Gastrocnemius medialis (tissue), 4 donors: ENCODE measurements around the gene ME3.

Source experiments
- POLR2A ChIP-seq, 2 donors: fragments of 450-650 bp; IDR thresholded peaks; one replicate each; pipeline ENCODE4 v1.6.1; 2017; ENCODE audit warnings: antibody characterized with exemption in 2 of 2, mild to moderate bottlenecking in 2 of 2, moderate library complexity in 2 of 2
- TF ChIP-seq, protein P1 (sequence below), 5 experiments: fragments of 450-650 bp in 3 of 5; fragments of 200-600 bp in 2 of 5; sonication (generic) in 2 of 5; IDR thresholded peaks in 4 of 5; conservative IDR thresholded peaks in 1 of 5; 1 replicate in 4 of 5; 2 replicates in 1 of 5; pipeline ENCODE4 v1.5.1; 2016 to 2019; ENCODE audit warnings: antibody characterized with exemption in 5 of 5, mild to moderate bottlenecking in 3 of 5, moderate library complexity in 3 of 5

GRCh38 chr11:86596861-86597586 is 75.4 kb downstream of the ME3 start:
- TF ChIP-seq, protein P1, sequence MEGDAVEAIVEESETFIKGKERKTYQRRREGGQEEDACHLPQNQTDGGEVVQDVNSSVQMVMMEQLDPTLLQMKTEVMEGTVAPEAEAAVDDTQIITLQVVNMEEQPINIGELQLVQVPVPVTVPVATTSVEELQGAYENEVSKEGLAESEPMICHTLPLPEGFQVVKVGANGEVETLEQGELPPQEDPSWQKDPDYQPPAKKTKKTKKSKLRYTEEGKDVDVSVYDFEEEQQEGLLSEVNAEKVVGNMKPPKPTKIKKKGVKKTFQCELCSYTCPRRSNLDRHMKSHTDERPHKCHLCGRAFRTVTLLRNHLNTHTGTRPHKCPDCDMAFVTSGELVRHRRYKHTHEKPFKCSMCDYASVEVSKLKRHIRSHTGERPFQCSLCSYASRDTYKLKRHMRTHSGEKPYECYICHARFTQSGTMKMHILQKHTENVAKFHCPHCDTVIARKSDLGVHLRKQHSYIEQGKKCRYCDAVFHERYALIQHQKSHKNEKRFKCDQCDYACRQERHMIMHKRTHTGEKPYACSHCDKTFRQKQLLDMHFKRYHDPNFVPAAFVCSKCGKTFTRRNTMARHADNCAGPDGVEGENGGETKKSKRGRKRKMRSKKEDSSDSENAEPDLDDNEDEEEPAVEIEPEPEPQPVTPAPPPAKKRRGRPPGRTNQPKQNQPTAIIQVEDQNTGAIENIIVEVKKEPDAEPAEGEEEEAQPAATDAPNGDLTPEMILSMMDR (IDR thresholded peaks at IDR 0.05 in 4 of 5, conservative IDR thresholded peaks at IDR 0.05 in 1 of 5), result no peak
- TF ChIP-seq POLR2A (IDR thresholded peaks at IDR 0.05), result no peak
